Pons (tissue), 1 donor: ENCODE results near the gene TBC1D10A.

Source experiments
- DNase-seq: peaks from one replicate; pipeline ENCODE4 v3.0.0-alpha.2; 2016; ENCODE audit warnings: low spot score

TBC1D10A gene

DNA sequence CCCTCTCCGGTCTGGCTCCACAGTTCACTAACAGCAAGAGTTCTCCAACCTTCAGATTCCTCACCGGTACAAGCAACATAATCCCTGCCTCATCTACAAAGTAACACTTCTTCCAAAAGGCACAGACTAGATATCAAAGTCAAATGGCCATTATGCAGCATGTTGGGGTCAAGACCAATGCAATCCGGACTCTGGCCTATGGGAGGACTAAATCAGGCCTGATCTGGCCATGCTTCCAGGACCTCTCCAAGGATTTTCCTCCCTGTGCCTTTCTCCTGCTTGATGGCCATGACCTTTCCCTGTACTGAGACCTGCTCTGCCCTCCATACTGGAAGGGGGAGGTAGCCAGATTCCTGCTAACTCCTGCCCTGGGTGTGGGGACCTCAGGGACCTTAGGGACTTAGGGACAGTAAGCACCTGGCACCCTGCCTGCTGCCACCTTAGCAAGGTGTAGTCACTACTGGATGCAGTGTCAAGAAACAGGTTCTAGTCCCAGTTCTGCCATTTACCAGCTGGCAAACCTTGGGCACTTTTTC lies 6.7 kb downstream of the TBC1D10A start:
- no peak for DNase-seq

DNA sequence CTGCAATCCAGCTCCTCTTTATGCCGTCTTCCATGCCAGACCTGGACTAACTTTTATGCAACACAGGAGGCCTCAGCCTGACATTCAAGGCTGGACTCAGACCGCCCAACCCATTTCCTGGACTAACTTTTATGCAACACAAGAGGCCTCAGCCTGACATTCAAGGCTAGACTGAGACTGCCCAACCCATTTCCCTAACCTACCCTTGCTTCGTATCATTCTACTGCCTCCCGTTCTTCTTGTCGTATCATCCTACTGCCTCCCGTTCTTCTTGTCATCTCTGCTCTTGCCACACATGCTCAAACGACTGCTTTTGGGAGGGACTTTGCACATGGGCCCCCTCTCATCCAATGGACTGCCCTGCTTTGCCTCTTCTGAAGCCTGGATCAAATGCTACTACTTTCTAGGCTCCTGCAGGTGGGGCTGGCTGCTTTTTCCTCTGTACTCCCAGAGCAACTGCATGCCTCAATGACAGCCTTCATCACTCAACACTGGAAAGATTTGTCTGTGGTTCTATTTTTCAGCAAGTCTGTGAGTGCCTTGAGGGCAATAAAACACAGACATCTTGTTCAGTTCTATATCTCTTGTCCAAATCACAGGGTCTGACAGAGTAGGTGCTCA lies 7.8 kb downstream of the TBC1D10A start:
- DNase-seq, result no peak

DNA sequence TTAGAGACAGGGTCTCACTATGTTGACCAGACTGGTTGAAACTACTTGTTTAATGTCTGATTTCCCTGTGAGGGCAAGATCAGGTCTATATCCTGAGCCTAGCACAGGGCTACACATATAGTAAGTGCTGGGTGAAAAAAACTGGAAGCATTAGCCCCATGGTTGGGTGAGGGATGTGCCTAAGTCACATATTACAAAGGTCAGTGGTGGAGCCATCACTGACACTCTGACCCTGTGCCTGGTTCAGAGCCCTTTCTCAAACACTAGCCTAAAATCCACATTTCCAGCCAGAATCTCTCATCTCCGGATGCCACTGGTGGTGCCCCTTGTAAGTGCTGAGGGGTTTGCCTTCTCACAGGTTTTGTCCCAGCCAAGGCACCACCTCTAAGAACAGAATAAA lies 9.0 kb downstream of the TBC1D10A start:
- DNase-seq, result no peak

DNA sequence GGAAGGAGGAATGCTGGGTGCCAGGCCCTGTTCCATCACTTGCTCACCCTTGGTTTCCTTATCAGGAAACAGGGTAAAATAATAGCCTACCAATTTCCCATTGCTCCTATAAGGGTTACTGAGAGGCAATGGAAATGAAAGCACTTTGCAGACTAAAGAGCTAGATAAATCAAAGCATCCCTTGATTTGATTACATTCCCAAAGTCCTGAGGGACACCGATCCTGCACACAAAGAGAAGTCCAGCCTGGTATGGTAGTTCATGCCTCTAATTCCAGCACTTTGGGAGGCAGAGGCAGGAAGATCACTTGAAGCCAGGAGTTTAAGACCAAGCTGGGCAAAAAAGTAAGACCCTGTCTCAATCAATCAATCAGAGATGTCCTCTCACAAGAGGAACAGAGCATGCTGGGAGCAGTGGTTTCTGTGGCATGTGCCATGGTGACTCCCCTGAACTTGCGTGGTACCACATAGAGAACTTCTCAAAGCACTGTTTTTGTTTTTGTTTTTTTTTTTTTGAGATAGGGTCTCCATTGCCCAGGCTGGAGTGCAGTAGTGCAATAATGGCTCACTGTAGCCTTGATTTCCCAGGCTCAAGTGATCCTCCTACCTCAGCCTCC lies 10.7 kb downstream of the TBC1D10A start:
- DNase-seq, result no peak

DNA sequence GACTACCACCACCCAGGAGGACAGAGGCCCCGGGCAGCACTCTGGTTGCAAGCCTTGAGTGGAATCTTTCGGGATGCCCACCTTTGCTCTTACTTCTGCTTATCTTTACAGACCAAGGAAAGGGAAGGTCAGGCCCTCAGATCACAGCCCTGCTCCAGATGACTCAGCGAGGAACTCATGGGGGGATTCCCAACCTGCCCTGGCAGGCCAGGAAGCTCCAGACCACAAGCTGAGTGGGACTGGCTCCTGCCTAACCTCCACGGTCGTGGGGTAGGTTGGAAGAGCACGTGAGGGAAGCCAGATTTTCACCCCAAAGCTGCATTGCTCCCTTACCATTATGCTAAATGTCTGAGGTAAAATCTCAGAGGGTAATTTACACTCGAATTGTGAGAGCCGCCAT lies 11.8 kb downstream of the TBC1D10A start:
- no peak for DNase-seq

DNA sequence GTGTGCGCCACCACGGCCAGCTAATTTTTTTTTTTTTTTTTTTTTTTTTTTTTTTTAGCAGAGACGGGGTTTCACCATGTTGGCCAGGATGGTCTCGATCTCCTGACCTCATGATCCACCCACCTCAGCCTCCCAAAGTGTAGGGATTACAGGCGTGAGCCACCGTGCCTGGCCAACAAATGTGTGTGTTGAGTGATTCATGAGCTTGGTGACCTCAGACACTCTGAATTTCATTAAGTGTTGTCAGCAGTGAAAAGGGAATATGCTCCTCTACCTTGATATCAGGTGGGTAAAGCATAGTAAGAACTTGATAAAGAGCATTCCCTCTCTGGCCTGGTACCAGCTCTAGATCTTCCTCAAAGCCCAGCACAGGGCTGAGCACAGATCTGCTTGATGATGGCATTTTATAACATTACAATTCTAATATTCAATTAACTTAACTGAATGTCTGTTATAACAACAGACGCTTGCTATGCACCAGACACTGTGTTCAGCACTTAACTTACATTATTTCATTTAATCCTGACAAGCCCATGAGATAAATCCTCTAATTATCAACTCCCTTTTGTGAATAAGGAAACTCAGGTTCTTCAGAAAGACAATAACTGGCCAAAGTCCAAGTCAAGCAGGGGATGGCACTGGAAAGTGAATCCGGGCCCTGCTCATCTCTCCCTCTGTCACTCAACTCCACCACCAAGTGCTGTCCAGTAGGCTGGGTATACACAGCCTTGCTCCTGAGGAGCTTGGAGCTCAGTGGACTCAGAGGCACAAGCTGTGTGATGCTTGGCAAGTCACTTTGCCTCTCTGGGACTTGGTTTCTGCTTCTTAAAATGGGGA lies 13.0 kb downstream of the TBC1D10A start:
- DNase-seq, result no peak

DNA sequence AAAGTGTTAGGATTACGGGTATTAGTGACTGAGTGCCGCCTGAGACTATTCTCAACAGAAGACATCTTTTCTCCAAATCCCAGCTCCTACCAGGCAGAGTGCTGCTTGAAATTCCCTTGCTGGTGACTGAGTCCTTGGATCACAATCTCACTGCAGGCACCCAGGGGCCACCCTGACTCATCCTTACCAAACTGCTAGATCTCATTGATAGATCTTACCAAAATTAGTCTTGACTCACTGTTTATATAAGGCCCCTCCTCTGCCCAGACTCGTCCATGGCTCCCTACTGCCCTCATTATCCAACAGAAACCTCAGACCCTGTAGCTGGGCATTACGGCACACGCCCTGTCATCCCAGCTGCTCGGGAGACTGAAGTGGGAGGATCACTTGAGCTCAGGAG lies 14.7 kb downstream of the TBC1D10A start:
- no peak for DNase-seq

DNA sequence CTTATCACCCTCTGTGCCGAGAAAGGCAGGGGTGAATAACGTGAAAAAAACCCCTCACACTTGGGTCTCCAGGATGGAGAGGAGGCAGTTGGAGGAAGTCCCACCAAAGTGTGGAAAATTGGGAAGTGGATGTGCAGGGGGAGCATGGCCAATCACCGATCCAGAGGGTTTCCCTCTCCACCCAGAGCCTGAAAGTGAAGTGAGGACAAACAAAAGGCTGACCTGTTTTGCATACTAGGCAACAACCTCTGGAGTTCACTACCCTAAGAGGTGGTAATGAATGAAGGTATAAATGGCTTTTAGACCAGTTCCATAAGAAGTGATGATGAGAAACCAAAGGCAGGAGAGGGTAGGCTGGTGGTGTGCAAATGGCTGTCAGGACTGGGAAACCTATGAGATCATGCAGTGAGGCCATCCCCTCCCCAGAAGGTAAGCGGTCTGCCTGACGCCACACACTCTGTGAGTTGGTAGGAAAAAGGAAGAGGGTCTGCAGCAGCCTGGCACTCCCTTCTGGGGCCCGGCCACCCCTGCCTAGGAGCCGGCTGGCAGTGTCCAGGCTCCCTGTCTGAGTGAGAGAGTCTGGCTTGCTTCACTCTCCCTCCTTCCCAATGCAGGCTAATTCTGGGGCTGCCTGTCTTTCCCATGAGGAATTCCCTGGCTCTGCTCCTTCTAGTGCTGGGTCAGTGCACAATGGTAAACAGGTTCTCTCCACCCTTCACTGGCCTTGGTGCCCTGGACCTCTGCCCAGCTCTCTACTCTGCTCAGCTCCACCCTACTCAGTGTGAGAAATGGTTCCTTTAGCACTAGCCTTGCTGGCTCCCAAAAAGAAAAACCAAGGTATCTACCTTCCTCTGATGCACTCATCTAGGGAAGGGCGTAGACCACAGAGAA lies 15.6 kb downstream of the TBC1D10A start:
- DNase-seq, result no peak

DNA sequence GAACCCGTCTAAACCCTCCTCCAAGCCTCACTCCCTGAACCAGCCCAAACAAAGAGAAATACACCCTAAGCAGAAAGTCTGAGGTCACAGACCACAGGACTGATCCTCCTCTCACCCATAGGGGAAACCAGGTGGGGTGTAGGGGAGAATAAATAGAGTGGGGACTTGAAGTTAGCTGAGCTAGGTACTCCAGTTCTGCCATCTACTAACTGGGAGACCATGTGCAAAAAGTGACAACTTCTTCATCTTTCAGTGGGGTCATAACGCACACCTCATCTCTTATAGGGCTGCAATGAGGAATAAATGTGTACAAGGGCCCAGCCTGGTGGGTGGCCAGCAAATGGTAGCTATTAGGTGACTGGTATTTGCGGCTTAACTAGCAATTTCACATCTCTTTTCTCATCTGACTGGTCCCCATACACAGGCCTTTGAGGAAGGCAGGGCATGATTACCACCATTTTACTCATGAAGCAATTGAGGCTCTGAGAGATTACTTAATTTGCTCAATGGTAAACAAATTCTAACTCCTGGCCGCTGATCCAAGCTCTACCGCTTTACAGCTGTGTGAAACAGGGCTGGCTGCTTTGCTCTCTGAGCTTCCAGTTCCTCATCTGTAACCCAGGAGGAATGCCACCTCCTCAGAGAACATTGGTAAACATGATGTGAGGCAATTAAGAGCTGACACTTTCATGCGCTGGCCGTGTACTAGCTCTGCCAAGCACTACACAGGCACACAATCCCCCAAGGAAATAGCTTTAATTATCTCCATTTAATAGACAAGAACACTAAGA lies 16.6 kb downstream of the TBC1D10A start:
- no peak for DNase-seq

DNA sequence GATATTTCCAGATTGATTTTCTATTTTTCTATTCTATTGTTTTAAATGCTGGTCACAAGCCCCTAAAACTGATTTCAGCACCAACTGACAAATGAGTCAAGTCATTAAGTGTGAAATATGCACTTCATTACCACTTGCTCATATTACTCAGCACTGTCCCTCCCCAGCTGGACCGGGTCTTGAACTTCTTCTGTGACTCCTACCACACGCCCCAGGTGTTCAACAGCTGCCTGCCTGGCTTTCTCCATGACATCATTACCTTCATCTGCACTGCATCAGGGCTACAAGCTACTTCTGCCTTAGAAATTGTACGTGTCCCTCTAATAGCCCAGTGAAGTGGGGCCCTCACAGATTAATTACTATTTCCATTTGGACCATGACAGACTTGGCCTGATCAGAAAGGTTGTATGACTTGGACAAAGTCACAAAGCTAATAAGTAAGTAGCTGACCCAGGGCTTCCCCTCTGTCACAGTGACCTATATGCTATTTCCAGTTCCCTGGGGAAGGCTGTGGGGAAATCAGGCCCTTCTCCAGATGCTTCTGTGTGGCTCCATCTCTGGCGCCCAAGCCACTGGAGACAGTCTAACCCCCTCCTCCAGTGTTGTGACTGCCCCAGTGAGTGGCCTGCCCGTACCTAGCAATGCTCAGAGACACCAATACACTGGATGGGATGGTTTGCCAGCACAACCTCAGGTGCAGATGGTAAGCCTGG lies 18.1 kb downstream of the TBC1D10A start:
- no peak for DNase-seq

DNA sequence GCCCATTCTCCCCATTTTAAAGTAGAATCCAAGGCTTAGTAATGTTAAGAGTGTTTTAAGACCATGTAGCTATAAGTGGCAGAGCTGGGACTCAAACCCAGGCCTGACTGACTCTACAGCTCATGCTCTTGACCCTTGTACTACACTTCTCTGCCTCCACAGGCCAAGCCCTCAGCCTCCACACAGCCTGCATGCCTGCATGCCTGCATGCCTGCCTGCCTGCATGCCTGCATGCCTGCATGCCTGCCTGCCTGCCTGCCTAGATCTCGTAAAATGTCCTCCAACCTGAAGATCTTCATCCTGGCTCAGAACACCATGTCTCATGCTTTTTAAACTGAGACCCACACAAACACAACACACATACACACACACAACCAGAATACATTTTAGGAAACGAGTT lies 18.6 kb downstream of the TBC1D10A start:
- DNase-seq, result no peak

DNA sequence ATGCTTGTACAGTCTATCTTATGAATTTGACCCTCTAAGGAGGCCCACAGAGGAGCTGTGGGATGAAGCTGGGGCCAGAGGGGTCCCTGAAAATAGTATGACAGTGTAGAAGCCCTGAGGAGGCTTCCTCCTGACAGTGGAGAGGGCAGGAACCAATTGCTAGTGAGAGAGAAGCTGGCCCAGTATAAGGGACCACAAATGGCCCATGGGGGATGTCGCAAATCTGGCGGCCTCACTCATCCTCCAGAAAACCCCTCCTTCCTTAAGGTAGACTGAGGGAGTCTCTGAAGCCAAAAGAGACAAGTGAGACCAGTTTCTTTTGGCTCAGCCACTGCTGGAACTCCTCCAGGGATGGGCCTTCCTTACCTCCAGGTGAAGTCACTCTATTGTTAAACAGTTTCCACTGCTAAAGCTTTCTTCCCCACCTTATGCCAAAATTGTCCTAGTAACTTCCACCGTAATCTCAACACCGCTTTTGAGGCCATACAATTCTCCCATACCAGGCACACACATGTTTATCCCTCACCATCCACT lies 19.6 kb downstream of the TBC1D10A start:
- DNase-seq, result no peak

DNA sequence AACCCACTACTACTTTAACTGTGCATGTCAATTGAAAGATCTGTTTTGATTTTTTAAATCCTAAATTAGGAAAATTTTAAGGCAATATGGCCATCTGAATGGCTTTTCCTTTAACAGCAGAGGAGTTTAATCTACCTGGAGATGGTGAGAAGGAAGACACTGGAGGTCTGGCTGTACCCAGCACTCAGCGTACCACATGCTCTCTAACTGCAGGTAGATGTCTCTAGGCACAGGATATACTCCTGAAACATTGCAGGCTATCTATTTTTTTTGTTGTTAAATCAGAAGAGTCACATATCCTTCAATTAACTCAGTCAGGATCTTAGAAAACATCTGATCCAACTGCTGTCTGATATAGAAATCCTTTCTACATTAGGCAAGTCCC lies 20.1 kb downstream of the TBC1D10A start:
- no peak for DNase-seq

DNA sequence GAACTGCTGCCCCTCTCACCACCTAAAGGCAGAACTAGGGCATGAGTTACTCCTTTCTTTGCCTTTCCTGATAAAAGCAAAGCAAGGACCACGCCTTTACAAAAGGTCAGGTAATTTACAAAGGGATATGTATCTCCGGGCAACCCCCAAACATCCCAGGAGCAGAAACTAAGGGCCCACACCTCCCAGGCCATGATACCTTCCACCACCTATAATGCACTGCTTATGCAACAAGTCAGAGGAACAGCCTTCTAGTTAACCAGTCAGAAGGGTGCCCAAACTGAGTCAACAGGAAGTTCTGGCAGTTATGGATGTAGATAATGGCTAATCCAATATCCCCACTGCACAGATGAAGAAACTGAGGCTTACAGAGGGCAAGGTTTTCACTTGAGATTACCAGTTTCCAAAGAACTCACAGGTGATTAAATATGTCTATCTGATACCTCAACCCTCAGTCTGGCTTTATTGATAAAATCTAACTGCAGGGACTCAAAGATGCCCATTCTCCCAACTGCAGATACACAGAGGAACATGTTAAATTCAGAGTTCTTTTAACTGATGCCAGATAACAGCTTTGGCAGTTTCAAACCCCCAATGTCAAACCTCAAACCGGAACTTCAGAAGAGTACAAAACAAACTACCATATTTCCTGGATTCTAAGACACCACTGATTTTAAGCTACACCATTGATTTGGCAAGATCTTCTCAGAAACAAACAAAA lies 20.7 kb downstream of the TBC1D10A start:
- peak; percentile 36 for DNase-seq

DNA sequence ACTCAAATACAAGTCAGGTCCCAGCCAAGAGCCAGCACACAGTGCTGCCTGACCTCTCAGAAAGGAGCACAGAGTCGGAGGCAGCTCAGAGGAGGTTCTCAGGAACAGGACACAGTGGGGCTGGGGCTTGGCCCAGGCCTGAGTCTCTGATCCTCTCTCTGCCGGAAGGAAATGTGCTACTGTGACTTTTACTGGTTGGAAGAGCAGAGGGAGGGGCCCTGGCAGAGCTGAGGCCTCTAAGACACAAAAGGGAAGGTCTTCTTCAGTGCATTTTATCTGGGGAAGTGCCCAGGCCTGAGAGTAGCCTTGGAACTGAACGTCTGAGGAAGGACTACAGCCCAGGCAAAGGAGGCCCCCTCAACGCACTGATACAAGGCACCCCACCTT lies 21.2 kb downstream of the TBC1D10A start:
- peak; percentile 76 for DNase-seq

DNA sequence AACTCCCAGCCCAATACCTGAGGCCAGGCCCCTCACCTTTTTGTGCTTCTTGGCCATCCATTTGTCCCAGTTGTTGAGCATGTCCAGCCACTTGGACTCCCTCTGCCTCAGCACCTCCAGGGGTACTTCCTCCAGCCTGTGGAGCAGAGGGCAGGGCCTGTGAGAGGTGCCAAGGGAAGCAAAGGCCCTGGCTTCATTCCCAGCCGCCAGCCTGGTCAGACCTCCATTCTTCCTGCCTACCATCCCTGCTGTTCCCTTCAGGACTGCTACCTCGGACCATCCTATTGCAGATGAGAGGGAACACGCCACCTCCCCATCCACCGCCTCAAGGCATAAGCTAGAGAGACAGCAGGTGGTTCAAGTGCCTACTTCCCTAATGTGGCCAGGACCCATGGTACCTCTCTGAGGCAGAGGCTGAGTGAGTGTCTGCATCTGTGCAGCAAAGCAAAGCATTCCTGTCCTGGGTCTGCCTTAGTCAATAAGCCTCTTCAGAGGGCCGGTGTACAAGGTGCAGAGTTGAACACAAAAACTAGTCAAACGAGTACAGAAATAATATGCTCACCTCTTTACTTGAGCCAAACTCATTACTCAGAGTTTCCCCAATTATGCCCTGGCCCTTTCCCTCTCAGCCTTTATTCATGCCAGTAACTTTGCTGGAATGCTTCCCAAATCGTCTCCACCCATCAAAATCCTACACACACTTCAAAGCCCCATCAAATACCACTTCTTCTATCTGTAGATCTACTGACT lies 22.1 kb downstream of the TBC1D10A start:
- no peak for DNase-seq

DNA sequence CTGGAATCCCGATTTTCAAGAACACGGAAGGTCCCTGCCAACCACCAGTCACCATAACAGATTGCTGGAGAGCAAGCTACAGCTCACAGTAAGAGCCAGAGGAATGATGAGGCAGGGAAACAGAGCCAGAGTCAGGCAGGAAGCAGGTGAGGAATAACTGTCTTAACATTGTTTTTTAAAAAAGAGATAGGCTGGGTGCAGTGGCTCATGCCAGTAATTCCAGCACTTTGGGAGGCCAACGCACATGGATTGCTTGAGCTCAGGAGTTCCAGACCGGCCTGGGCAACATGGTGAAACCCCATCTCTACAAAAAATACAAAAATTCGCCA lies 24.0 kb downstream of the TBC1D10A start:
- DNase-seq, result no peak

DNA sequence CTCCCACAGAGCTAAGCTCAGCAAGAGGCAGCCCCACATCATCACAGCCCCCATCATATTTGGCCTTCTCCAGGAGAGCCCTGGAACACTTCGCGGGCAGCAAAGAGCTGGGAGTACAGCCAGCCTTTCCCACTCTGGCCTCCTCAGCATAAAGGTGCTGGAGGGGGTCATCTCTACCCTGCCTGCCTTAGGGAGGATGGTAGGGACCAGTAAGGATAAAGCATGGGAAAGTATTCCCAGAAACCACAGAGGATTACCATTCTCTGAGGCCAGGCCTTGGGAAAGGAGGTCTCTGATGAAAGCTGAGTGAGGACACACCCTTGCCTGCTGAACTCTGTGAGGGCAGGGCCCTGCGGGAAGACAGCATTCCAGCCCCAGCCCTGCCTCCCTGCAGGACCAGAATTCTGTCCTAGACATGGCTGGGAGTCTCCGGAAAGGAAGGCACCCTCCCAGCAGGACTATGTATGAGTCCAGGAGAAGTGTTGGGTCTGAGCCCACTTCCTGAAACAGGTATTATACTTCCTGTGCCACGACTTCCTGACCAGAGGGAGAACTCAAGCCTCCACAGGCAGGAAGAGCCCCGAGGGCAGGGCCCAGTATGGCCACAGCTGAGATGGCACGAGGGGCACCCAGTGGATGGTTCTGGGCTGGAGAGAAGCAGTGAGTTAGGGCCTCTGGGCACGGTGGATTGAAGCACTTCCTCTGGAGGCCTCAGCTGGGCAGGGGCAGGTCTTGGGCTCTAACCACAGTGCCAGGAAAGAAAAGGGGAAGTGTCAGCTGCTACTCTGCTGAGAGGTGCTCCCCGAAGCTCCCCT lies 24.5 kb downstream of the TBC1D10A start:
- DNase-seq, result peak; percentile 53
